Measurements from ENCODE around the gene LSAMP. TPM values are rescaled to one million over a fixed set of nuclear protein-coding genes. Genes with fewer than 3 reads are reported as not detected.
A peak's percentile ranks its signal among the peaks of the same experiment; 100 is the strongest.

Gene LSAMP
- total and polyA plus RNA-seq, 3 donors from 2014 or later: 3.1 to 10.3 (median 9.1) TPM

GRCh38 chr3:115838786-115839185 is 606.5 kb downstream of the LSAMP start:
- H3K4me1 ChIP-seq: no peaks in the 10 kb centered on the region
- no peaks in the 10 kb centered on the region for H3K9me3 ChIP-seq

GRCh38 chr3:115836944-115837343 is 608.3 kb downstream of the LSAMP start:
- Histone ChIP-seq H3K4me3 (no peak overlapping the region), H3K9me3 (no peaks in the 10 kb centered on the region), H3K36me3 (ENCODE audit: low read depth, missing control alignments) (no peaks in the 10 kb centered on the region), H3K27me3 (no peaks in the 10 kb centered on the region), H3K27ac (no peak overlapping the region), H3K4me1 (no peaks in the 10 kb centered on the region)
- intact Hi-C loops (cut with DNase I; ENCODE audit: low total_unique reads): no loop called here
- WGBS, 2 donors: 75 to 76% methylated on average over 3 of the region's 3 CpGs
- DNase-seq: no peak
- TF ChIP-seq, protein P1, sequence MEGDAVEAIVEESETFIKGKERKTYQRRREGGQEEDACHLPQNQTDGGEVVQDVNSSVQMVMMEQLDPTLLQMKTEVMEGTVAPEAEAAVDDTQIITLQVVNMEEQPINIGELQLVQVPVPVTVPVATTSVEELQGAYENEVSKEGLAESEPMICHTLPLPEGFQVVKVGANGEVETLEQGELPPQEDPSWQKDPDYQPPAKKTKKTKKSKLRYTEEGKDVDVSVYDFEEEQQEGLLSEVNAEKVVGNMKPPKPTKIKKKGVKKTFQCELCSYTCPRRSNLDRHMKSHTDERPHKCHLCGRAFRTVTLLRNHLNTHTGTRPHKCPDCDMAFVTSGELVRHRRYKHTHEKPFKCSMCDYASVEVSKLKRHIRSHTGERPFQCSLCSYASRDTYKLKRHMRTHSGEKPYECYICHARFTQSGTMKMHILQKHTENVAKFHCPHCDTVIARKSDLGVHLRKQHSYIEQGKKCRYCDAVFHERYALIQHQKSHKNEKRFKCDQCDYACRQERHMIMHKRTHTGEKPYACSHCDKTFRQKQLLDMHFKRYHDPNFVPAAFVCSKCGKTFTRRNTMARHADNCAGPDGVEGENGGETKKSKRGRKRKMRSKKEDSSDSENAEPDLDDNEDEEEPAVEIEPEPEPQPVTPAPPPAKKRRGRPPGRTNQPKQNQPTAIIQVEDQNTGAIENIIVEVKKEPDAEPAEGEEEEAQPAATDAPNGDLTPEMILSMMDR (IDR thresholded peaks at IDR 0.05): peak in 2 of 3 experiments; percentile 29 to 64
- no peak for TF ChIP-seq POLR2A (IDR thresholded peaks at IDR 0.05)

More at GRCh38 chr3:115838786-115839185, 606.5 kb downstream of the LSAMP start:
- no peaks in the 10 kb centered on the region for H3K36me3 ChIP-seq (ENCODE audit: low read depth, missing control alignments)
- 91 to 94% methylated on average over 8 of the region's 8 CpGs for WGBS, 2 donors
- TF ChIP-seq POLR2A (IDR thresholded peaks at IDR 0.05): no peak
- TF ChIP-seq, protein P1 (IDR thresholded peaks at IDR 0.05): no peak
- DNase-seq: no peak
- intact Hi-C loops (cut with DNase I; ENCODE audit: low total_unique reads): no loop called here
- no peak overlapping the region for H3K4me3 ChIP-seq
- no peaks in the 10 kb centered on the region for H3K27me3 ChIP-seq
- no peak overlapping the region for H3K27ac ChIP-seq

DNA sequence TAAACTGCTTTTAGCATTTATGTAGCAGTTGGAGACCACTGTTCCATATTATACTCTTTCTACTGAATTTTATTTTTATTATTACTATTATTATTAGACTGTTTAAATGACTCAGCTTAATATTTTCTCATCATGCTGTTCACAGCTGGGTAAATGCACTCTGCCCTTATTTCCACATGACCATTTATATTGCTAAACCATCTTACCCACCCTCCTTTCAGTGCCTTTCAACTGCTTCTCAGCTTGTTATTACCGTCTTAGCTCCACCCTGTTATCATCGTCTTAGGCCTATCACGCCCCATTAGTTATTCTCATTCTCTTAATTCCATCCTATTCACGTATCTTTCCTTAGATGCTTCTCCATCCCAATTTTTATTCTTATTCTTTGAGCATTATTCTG is 609.3 kb downstream of the LSAMP start:
- Histone ChIP-seq H3K9me3 (no peaks in the 10 kb centered on the region), H3K27ac (no peak overlapping the region), H3K4me3 (no peak overlapping the region), H3K36me3 (ENCODE audit: low read depth, missing control alignments) (no peaks in the 10 kb centered on the region), H3K4me1 (no peaks in the 10 kb centered on the region), H3K27me3 (no peaks in the 10 kb centered on the region)
- TF ChIP-seq POLR2A (IDR thresholded peaks at IDR 0.05): no peak
- TF ChIP-seq, protein P1 (IDR thresholded peaks at IDR 0.05): no peak
- intact Hi-C loops (cut with DNase I; ENCODE audit: low total_unique reads): no loop called here
- no peak for DNase-seq
- 95 to 97% methylated on average over 4 of the region's 4 CpGs for WGBS, 2 donors

DNA sequence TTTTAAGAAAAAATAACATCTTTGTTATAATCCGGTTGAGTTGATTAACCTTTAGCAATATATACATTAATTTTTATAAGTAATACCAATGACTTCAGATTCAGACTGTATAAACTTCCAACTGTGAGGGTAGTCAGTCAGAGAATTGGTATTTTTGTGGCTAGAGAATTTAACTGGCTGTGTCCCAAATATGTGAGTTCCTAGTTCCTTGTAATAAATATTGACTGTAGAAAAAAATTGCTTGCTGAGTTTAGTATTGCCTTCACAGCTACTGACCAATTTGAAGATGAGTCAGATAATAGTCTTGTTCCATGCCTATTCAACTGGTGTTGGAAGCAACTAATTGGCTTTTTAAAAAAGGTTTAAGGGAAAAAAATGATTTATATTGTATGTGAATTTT is 611.2 kb downstream of the LSAMP start:
- 88 to 97% methylated on average over 1 of the region's 1 CpG for WGBS, 2 donors
- TF ChIP-seq, protein P1 (IDR thresholded peaks at IDR 0.05): no peak
- TF ChIP-seq POLR2A (IDR thresholded peaks at IDR 0.05): no peak

GRCh38 chr3:115833074-115833473 is 612.2 kb downstream of the LSAMP start:
- WGBS, 2 donors: 44 to 75% methylated on average over 2 of the region's 2 CpGs
- TF ChIP-seq, protein P1 (IDR thresholded peaks at IDR 0.05): no peak
- TF ChIP-seq POLR2A (IDR thresholded peaks at IDR 0.05): no peak
- Histone ChIP-seq H3K4me1 (no peaks in the 10 kb centered on the region), H3K9me3 (no peaks in the 10 kb centered on the region), H3K4me3 (no peak overlapping the region), H3K27ac (no peak overlapping the region), H3K27me3 (no peaks in the 10 kb centered on the region), H3K36me3 (ENCODE audit: low read depth, missing control alignments) (no peaks in the 10 kb centered on the region)
- DNase-seq: no peak
- intact Hi-C loops (cut with DNase I; ENCODE audit: low total_unique reads): no loop called here

More for the DNA sequence above, 611.2 kb downstream of the LSAMP start:
- no peaks in the 10 kb centered on the region for H3K4me1 ChIP-seq
- intact Hi-C loops (cut with DNase I; ENCODE audit: low total_unique reads): no loop called here
- DNase-seq: no peak
- H3K9me3 ChIP-seq: no peaks in the 10 kb centered on the region
- no peaks in the 10 kb centered on the region for H3K27me3 ChIP-seq
- H3K4me3 ChIP-seq: no peak overlapping the region
- H3K27ac ChIP-seq: no peak overlapping the region
- H3K36me3 ChIP-seq (ENCODE audit: low read depth, missing control alignments): no peaks in the 10 kb centered on the region
